Measurements from ENCODE around the gene ANKRD2.

ANKRD2 gene

GRCh38 chr10:97566336-97566996 lies 6.1 kb upstream of the ANKRD2 start:
- no peak overlapping the region for H2BK120ac ChIP-seq (ENCODE audit: insufficient read depth, low read length, poor library complexity)
- H3K27me3 ChIP-seq (ENCODE audit: insufficient read depth, low read length): no peaks in the 10 kb centered on the region
- H2AFZ ChIP-seq (ENCODE audit: insufficient read depth, low read length, poor library complexity): no peak overlapping the region
- H3K4me2 ChIP-seq (ENCODE audit: low read length): no peak overlapping the region
- no peak overlapping the region for H3K18ac ChIP-seq (ENCODE audit: low read length)
- no peak overlapping the region for H3K9ac ChIP-seq (ENCODE audit: low read length)
- H2BK5ac ChIP-seq (ENCODE audit: low read depth, low read length, poor library complexity): no peak overlapping the region
- H3K79me1 ChIP-seq (ENCODE audit: low read length): peaks cover 12% of the 10 kb centered on the region
- peak; percentile 50 to 88 for DNase-seq
- H3K23ac ChIP-seq (ENCODE audit: low read length): no peak overlapping the region
- H4K91ac ChIP-seq (ENCODE audit: low read depth, low read length): no peak overlapping the region
- H3K79me2 ChIP-seq (ENCODE audit: control insufficient read depth, insufficient read depth, low read length, poor library complexity): peaks cover 5% of the 10 kb centered on the region
- H2BK12ac ChIP-seq (ENCODE audit: low read length): no peak overlapping the region
- H3K9me3 ChIP-seq (ENCODE audit: insufficient read depth, low read depth, low read length): peaks cover 2% of the 10 kb centered on the region
- H4K8ac ChIP-seq (ENCODE audit: low read depth, low read length): no peak overlapping the region
- no peak overlapping the region for H3K4ac ChIP-seq (ENCODE audit: low read depth, low read length)
- H3K14ac ChIP-seq (ENCODE audit: low read length): no peak overlapping the region
- H3K4me1 ChIP-seq (ENCODE audit: control insufficient read depth in 1 of 2, insufficient read depth in 2 of 2, low read length in 2 of 2): peaks cover 14 to 16% of the 10 kb centered on the region in 2 experiments
- no peak overlapping the region for H4K12ac ChIP-seq (ENCODE audit: low read depth, low read length)
- no peak overlapping the region for H3K27ac ChIP-seq (ENCODE audit: low read depth, low read length)
- H2AK5ac ChIP-seq (ENCODE audit: low read length): no peak overlapping the region
- no CpG with 5 or more reads among the region's 2 CpGs for WGBS (ENCODE audit: extremely low coverage, insufficient coverage, insufficient read length)
- H3K36me3 ChIP-seq (ENCODE audit: control insufficient read depth in 1 of 2, insufficient read depth in 2 of 2, low read length in 2 of 2): peaks cover 11 to 14% of the 10 kb centered on the region in 2 experiments
- H3K4me3 ChIP-seq (ENCODE audit: low read depth, low read length): no peak overlapping the region

DNA sequence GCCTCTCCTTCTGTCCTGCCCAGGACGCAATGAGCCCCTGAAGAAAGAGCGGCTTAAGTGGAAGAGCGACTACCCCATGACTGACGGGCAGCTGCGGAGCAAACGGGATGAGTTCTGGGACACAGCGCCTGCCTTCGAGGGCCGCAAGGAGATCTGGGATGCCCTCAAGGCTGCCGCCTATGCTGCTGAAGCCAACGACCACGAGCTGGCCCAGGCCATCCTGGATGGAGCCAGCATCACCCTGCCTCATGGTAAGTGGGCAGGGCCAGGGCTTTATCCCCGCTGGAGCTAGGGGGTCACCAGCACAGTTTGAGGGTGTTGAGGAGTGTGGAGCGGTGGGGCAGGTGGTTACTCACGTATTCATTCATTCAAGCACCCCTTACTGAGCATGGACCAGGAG lies 4.7 kb upstream of the ANKRD2 start:
- Histone ChIP-seq H2BK12ac (ENCODE audit: low read length) (no peak overlapping the region), H2BK120ac (ENCODE audit: insufficient read depth, low read length, poor library complexity) (peak overlapping the region; percentile 28), H3K9ac (ENCODE audit: low read length) (no peak overlapping the region), H3K4me1 (ENCODE audit: control insufficient read depth in 1 of 2, insufficient read depth in 2 of 2, low read length in 2 of 2) (peaks cover 26 to 27% of the 10 kb centered on the region in 2 experiments), H3K14ac (ENCODE audit: low read length) (no peak overlapping the region), H3K4me3 (ENCODE audit: low read depth, low read length) (no peak overlapping the region), H3K27me3 (ENCODE audit: insufficient read depth, low read length) (no peaks in the 10 kb centered on the region), H2AFZ (ENCODE audit: insufficient read depth, low read length, poor library complexity) (no peak overlapping the region), H3K18ac (ENCODE audit: low read length) (no peak overlapping the region), H4K12ac (ENCODE audit: low read depth, low read length) (no peak overlapping the region), H3K79me2 (ENCODE audit: control insufficient read depth, insufficient read depth, low read length, poor library complexity) (peaks cover 12% of the 10 kb centered on the region), H4K8ac (ENCODE audit: low read depth, low read length) (no peak overlapping the region), H2BK5ac (ENCODE audit: low read depth, low read length, poor library complexity) (no peak overlapping the region), H3K23ac (ENCODE audit: low read length) (no peak overlapping the region), H3K4ac (ENCODE audit: low read depth, low read length) (no peak overlapping the region), H3K4me2 (ENCODE audit: low read length) (no peak overlapping the region), H3K79me1 (ENCODE audit: low read length) (peaks cover 24% of the 10 kb centered on the region), H4K91ac (ENCODE audit: low read depth, low read length) (peak overlapping the region; percentile 2), H3K9me3 (ENCODE audit: insufficient read depth, low read depth, low read length) (no peaks in the 10 kb centered on the region), H3K36me3 (ENCODE audit: control insufficient read depth in 1 of 2, insufficient read depth in 2 of 2, low read length in 2 of 2) (peaks cover 11% of the 10 kb centered on the region in 2 experiments), H2AK5ac (ENCODE audit: low read length) (peak overlapping the region; percentile 73), H3K27ac (ENCODE audit: low read depth, low read length) (no peak overlapping the region)
- DNase-seq: no peak
- no CpG with 5 or more reads among the region's 15 CpGs for WGBS (ENCODE audit: extremely low coverage, insufficient coverage, insufficient read length)

DNA sequence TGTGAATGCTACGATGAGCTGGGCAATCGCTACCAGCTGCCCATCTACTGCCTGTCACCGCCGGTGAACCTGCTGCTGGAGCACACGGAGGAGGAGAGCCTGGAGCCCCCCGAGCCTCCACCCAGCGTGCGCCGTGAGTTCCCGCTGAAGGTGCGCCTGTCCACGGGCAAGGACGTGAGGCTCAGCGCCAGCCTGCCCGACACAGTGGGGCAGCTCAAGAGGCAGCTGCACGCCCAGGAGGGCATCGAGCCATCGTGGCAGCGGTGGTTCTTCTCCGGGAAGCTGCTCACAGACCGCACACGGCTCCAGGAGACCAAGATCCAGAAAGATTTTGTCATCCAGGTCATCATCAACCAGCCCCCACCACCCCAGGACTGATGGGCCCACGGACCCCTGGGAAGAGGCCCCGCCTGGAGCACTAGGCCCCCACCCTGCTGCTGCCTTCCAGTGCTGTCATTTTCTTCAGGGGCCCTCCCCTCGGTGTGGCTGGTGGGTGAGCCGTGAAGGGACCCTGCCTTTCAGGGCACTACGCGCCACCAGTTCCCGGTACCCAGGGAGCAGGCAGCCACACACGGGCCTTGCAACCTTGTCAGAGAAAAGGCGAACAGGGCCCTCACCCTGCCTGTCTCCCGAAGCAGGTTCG lies 2.3 kb upstream of the ANKRD2 start:
- H2AK5ac ChIP-seq (ENCODE audit: low read length): peak overlapping the region; percentile 86
- H3K4ac ChIP-seq (ENCODE audit: low read depth, low read length): peak overlapping the region; percentile 12
- H2BK5ac ChIP-seq (ENCODE audit: low read depth, low read length, poor library complexity): peak overlapping the region; percentile 54
- peaks cover 13% of the 10 kb centered on the region for H3K79me2 ChIP-seq (ENCODE audit: control insufficient read depth, insufficient read depth, low read length, poor library complexity)
- H4K91ac ChIP-seq (ENCODE audit: low read depth, low read length): peak overlapping the region; percentile 77
- peak overlapping the region; percentile 55 for H3K18ac ChIP-seq (ENCODE audit: low read length)
- H2BK120ac ChIP-seq (ENCODE audit: insufficient read depth, low read length, poor library complexity): peak overlapping the region; percentile 52
- H3K4me1 ChIP-seq (ENCODE audit: control insufficient read depth in 1 of 2, insufficient read depth in 2 of 2, low read length in 2 of 2): peaks cover 43 to 47% of the 10 kb centered on the region in 2 experiments
- no peak overlapping the region for H3K4me2 ChIP-seq (ENCODE audit: low read length)
- peaks cover 35% of the 10 kb centered on the region for H3K79me1 ChIP-seq (ENCODE audit: low read length)
- peak overlapping the region; percentile 68 for H4K8ac ChIP-seq (ENCODE audit: low read depth, low read length)
- no peak overlapping the region for H3K23ac ChIP-seq (ENCODE audit: low read length)
- H3K27me3 ChIP-seq (ENCODE audit: insufficient read depth, low read length): no peaks in the 10 kb centered on the region
- peaks cover 11% of the 10 kb centered on the region in 2 experiments for H3K36me3 ChIP-seq (ENCODE audit: control insufficient read depth in 1 of 2, insufficient read depth in 2 of 2, low read length in 2 of 2)
- H2AFZ ChIP-seq (ENCODE audit: insufficient read depth, low read length, poor library complexity): no peak overlapping the region
- DNase-seq: no peak
- no CpG with 5 or more reads among the region's 33 CpGs for WGBS (ENCODE audit: extremely low coverage, insufficient coverage, insufficient read length)
- no peak overlapping the region for H3K4me3 ChIP-seq (ENCODE audit: low read depth, low read length)
- H3K27ac ChIP-seq (ENCODE audit: low read depth, low read length): peak overlapping the region; percentile 97
- H3K9ac ChIP-seq (ENCODE audit: low read length): no peak overlapping the region
- peak overlapping the region; percentile 93 for H3K14ac ChIP-seq (ENCODE audit: low read length)
- H3K9me3 ChIP-seq (ENCODE audit: insufficient read depth, low read depth, low read length): no peaks in the 10 kb centered on the region
- no peak overlapping the region for H4K12ac ChIP-seq (ENCODE audit: low read depth, low read length)
- H2BK12ac ChIP-seq (ENCODE audit: low read length): peak overlapping the region; percentile 94

- Histone ChIP-seq H3K79me2 (ENCODE audit: control insufficient read depth, insufficient read depth, low read length, poor library complexity) (peaks cover 13% of the 10 kb centered on the region), H2AK5ac (ENCODE audit: low read length) (peak overlapping the region; percentile 86), H3K9me3 (ENCODE audit: insufficient read depth, low read depth, low read length) (no peaks in the 10 kb centered on the region), H3K14ac (ENCODE audit: low read length) (peak overlapping the region; percentile 93), H3K27ac (ENCODE audit: low read depth, low read length) (peak overlapping the region; percentile 97), H4K12ac (ENCODE audit: low read depth, low read length) (no peak overlapping the region), H2BK5ac (ENCODE audit: low read depth, low read length, poor library complexity) (peak overlapping the region; percentile 54), H3K4me3 (ENCODE audit: low read depth, low read length) (no peak overlapping the region), H4K8ac (ENCODE audit: low read depth, low read length) (peak overlapping the region; percentile 68), H3K79me1 (ENCODE audit: low read length) (peaks cover 42% of the 10 kb centered on the region), H3K27me3 (ENCODE audit: insufficient read depth, low read length) (no peaks in the 10 kb centered on the region), H3K4me2 (ENCODE audit: low read length) (peak overlapping the region; percentile 42), H3K18ac (ENCODE audit: low read length) (peak overlapping the region; percentile 55), H2BK120ac (ENCODE audit: insufficient read depth, low read length, poor library complexity) (peak overlapping the region; percentile 52), H3K23ac (ENCODE audit: low read length) (no peak overlapping the region), H3K4me1 (ENCODE audit: control insufficient read depth in 1 of 2, insufficient read depth in 2 of 2, low read length in 2 of 2) (peaks cover 45 to 49% of the 10 kb centered on the region in 2 experiments), H3K9ac (ENCODE audit: low read length) (no peak overlapping the region), H2AFZ (ENCODE audit: insufficient read depth, low read length, poor library complexity) (peak overlapping the region; percentile 57), H2BK12ac (ENCODE audit: low read length) (peak overlapping the region; percentile 94), H3K4ac (ENCODE audit: low read depth, low read length) (peak overlapping the region; percentile 12), H3K36me3 (ENCODE audit: control insufficient read depth in 1 of 2, insufficient read depth in 2 of 2, low read length in 2 of 2) (peaks cover 11% of the 10 kb centered on the region in 2 experiments), H4K91ac (ENCODE audit: low read depth, low read length) (peak overlapping the region; percentile 77)
- DNase-seq: peak in 1 of 2 donors; percentile 19
- no CpG with 5 or more reads among the region's 5 CpGs for WGBS (ENCODE audit: extremely low coverage, insufficient coverage, insufficient read length)
These were observed 1.6 kb upstream of the ANKRD2 start for GRCh38 chr10:97570789-97571471.

Measured in trophoblast cell (in vitro differentiated cells and primary cell).